GM19463 (cell line): Measurements from ENCODE around the gene SMAD1.

Experiments
- ATAC-seq: cut with Tn5 transposase; IDR thresholded peaks from one replicate; pipeline ENCODE4 v1.9.1; 2021; ENCODE audit warnings: mild to moderate bottlenecking, moderate library complexity; ENCODE audit not compliant: unreplicated experiment

The SMAD1 gene

GRCh38 chr4:145488310-145488709 is 6.7 kb downstream of the SMAD1 start:
- ATAC-seq: no peak

DNA sequence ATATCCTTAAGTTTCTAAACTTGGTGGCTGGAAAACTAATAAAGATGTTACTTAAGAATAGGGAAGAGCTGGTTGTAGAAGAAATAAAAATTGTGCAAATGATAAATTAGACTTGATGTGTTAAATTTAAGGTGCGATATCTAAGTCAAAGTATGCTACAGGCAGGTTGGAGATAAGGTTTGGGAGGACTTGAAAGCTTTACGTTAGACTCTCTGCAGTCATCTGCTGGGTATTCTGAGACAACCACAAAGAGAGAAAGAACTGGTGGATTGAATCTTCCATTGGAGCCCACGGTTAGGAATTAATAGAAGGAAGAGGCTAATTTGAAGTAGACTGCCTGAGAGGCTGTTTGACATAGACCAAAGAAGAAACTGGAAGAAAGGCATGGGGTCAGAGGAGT is 7.9 kb downstream of the SMAD1 start:
- no peak for ATAC-seq

- no peak for ATAC-seq
Measured at GRCh38 chr4:145490361-145490760, 8.7 kb downstream of the SMAD1 start.

DNA sequence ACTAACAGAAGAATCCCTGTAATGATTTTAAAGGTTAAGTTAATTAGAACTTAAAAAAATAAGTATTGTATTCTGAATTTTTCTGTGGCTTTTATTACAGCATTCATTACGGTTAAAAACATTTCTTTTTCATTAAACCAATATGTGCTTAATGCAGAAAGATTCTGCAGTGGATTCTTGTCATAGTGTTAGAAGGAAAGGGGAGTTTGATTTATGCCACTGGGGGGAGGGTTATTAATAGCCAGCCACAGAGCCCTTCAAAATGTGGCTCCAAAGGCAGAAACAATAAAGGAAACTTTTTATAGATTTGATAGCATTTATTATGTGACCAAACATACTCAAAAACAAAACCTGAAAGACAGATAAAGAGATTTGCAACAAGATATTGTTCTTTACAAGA is 9.1 kb downstream of the SMAD1 start:
- ATAC-seq: no peak

- ATAC-seq: no peak
Measured at GRCh38 chr4:145492376-145492775, 10.7 kb downstream of the SMAD1 start.

DNA sequence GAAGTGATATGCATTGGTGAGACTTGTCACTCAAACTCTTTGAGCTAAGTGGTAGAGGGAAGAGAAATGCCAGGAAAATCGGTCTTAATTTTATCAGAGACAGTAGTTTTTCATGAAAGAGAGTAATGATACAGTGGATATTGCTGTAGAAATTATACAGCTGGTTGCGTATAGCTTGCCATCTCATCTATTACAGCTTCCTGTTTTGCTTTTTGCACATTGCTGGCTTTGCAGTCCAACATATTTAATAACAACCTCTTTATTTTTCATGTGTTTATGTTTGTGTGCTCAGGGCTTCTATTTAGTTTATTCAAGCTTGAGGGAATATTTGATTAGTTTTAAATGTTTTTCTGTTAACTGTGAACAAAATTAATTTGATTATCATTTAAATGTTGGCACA is 11.5 kb downstream of the SMAD1 start:
- no peak for ATAC-seq

- ATAC-seq: no peak
Measured at GRCh38 chr4:145494666-145495270, 13.1 kb downstream of the SMAD1 start.

- no peak for ATAC-seq
Measured at GRCh38 chr4:145496292-145496691, 14.6 kb downstream of the SMAD1 start.

GRCh38 chr4:145497199-145498149 is 15.8 kb downstream of the SMAD1 start:
- ATAC-seq: no peak

DNA sequence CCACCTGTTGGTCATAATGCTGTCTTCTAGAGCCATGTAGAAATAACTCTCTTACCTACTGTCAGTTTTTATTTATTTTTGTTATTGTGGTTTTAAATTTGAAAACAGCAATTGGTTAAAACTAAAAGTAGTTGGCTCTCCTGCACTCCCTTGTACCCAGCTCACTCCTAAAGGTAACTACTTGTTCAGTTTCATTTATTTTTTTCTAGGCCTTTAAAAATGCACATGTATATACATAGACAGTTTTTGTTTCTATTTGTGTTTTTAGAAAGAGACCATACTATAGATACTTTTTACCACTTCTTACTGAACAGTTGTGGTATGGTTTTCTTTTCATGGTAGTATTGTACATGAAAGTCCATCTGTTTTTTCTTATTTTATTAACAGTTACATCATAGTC is 16.8 kb downstream of the SMAD1 start:
- peak; percentile 58 for ATAC-seq

GRCh38 chr4:145501051-145501660 is 19.5 kb downstream of the SMAD1 start:
- ATAC-seq: peak; percentile 37

DNA sequence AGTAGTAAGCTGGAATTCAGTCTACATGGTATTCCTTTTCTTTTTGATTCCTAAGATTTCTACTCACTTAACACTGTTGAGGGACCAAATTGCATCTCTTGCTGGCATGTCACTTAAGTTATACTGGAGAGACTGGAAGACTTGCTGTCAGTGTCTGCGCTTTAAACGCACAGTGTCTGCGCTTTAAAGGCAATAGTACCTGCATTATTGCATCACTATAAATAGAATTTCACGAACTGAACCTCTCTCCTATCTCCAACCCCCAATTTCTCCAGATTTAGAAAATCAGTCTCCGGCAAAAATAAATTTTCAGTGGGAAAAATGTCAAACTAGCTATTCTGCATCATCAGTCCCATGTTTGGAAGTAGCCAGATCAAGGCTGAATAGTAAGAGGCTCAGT is 21.2 kb downstream of the SMAD1 start:
- no peak for ATAC-seq

GRCh38 chr4:145503486-145504072 is 21.9 kb downstream of the SMAD1 start:
- no peak for ATAC-seq

DNA sequence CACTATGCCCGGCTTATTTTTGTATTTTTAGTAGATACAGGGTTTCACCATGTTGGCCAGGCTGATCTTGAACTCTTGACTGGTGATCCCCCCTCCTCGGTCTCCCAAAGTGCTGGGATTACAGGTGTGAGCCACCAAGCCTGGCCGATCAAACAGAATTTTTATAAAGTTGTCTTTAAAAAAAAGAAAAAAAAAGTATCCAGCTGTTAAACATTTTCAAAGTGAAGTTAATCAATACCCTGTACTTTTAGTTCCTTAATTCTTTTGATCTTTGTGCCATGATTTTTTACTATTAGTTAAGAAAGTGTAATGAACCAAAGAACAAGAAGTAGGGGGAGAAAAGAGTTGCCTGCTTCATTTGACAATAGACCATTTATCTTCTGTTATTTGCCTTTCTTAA is 24.3 kb downstream of the SMAD1 start:
- no peak for ATAC-seq

- no peak for ATAC-seq
Measured at GRCh38 chr4:145507636-145508035, 26.0 kb downstream of the SMAD1 start.

- ATAC-seq: no peak
Measured at GRCh38 chr4:145511913-145512522, 30.4 kb downstream of the SMAD1 start.

GRCh38 chr4:145513020-145513621 is 31.5 kb downstream of the SMAD1 start:
- ATAC-seq: no peak

- no peak for ATAC-seq
Measured at GRCh38 chr4:145520172-145520571, 38.5 kb downstream of the SMAD1 start.

DNA sequence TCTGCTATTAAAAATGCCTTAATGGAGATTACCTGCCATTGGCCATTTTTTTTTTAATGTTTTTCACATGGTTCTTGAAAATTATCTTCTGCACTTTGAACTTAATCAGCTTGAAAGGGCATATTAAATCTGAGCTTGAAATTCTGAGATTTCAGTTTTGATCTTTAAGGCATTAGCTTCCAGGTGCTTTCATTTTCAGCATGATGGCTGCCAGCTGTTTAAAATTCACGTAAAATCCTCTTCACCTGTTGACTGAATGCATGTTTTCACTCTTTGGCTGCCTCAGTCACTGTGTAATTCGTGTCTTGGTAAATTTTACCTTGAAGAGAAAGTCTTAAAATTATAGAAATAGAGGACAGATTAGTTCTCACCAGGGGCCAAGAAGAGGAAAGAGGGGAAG is 39.6 kb downstream of the SMAD1 start:
- no peak for ATAC-seq

DNA sequence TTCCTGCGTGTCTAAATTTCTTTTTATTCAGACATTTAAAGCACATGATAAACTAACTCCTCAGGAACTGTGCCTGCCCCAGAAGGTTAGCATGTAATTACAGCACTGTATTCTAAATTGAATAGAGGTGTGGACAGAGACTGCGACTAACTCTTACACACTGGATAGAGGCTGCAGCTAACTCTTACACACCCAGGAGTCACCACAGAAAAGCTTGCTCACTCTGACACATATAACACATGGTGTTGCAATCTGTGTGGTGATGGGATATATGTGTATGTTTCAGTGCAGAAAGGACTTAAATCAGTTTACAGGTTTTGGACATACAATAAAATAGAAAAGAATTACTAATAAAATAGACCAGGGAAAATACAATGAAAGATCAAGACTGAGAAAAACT is 41.5 kb downstream of the SMAD1 start:
- no peak for ATAC-seq

- no peak for ATAC-seq
Measured at GRCh38 chr4:145524552-145524951, 42.9 kb downstream of the SMAD1 start.
